ELR (cell line): ENCODE data around the gene MTLN.
"Not testable (repeated sequence)": the region's sequence is repeated elsewhere in the genome, so short reads cannot be mapped to it uniquely, and the experiment has no call there.

ENCODE experiments used
- DNase-seq: peaks from one replicate; pipeline ENCODE4 v3.0.0-alpha.2; 2015; ENCODE audit warnings: low read depth

MTLN gene, protein sequence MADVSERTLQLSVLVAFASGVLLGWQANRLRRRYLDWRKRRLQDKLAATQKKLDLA

DNA sequence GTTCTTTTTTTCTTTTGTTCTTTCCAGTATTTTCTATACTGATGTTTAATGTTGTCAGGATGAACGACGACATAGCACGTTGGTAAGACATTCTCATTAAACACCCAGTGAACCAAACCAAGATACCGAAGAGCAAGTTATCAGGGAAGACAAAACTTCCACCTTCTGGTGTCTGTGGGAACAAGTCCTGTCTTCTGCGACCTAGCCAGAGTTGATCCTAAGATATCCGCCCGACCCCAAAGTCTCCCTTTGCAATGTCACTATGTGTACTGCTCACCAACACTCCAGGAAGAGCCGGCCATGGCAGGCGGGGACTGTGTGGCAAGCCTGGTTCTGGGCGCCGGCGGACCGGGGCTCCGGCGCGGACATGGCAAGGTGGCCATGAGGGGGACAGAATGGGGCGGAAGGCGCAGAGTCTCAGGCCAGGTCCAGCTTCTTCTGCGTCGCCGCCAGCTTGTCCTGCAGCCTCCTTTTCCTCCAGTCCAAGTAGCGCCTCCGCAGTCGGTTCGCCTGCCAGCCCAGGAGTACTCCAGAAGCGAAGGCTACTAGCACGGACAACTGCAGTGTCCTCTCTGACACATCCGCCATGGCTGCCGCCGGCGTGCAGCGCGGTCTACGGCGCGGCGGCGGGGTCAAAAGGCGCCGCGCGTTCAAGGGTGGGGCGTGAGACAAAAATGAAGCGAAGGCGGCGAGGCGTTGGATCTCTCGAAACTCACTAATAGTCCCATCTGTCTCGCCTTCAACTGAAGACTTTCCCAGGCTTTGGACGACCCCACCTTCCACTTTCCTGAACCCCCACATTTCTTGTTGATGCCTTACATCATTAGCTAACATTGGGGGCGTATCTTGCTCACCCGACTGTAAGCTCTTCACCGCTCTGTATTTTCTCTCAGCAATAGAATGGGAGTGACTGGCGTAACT is at the start of gene MTLN:
Gene MTLN, minus strand, starts transcription at position 610 of the 921 bp plus-strand sequence. Its CDS starts 22 bp downstream, at position 588.
- peak; percentile 78 for DNase-seq

DNA sequence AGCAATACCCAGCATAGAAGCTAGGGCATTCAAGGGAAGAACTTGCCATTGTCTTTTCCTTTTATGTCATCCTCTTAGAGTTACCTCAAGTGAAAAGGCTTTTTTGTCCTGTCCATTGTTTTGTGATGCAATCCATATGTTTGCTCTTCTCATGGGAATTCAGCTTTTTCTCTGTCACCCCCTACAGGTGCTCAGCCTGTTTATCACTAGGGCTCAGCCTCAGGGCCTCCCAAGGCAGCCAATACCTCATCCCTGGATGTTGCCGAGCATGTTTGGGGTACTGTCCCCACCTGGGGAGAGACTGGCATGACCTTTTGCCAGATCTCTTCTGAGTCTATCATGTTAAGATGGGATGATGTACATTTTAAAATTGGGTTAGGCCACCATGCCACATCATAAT is 49.6 kb upstream of the MTLN start:
- DNase-seq, result not testable (repeated sequence)

DNA sequence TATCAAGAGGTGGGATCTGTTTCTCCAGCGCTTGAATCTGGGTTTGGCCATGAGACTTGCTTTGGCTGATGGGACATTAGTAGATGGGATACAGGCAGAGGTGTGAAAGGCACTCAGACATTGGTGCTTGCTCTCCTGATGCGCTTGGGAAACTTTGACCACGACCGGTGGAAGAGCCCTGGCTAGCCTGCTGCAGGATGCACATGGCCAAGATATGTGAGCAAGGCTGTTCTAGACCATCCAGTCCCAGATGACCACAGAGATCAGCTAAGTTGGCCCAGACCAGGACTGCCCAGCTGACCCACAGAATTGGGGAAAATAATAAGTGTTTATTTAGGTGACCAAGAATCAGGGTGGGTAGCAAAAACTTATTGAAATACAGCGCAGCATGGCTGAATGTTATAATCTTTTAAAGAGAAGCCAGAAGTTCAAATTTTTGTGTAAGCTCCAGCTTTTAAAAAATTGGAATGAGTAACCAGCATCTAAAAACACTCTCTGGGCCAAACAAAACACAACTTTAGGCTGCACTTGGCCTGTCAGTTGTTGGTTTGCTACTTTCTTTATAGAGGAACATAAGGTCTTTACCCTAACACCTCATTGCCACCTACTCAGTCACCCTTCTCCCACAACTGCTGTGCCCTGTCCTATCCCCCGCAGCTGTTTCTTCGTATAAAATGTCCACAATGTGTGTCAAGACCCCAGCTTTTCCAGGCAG is 35.9 kb upstream of the MTLN start:
- not testable (repeated sequence) for DNase-seq

DNA sequence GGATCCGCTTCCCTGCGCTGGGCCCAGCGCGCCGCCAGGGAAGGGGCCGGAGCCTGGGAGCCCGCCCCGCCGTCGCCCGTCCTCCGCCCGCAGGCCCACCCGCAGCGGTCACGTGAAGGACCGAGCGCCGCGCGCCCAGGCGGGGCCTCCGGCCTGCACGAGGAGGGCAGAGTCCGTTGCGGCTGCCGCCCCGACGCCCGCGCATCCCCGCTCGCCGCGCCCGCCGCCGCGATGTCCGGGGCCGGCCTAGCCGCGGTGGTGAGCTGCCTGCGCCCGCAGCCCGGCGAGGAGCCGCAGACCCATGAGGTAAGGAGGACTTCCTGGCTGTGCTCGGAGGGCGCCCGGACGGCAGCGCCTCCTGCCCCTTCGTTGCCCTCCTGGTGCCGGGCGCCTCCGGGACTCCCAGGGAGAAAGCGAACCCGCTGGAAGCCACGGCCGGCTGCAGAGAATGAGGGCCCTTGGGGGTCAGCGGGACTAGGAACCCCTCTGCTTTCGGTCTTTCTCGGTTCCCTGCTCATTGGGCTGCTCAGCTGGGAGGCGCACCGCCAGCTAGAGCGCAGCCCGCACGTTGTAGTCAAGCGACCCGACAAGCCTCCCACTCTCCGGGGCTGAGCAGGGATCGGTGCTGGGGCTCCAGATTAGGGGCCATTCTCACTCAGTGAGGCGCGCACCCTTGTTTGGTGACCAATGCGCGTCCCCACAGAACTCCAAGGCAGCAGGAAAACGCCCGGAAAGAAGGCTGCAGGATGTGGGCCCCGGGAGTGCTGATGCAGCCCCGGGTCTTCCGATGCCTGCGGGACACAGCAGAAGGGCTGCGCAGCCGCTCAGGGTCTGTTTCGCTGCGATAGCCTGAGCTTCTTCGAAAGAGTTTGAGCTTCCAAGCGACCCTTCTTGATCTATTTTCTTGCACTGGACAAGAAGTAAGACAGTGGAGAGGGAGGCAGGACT is 33.4 kb upstream of the MTLN start:
- DNase-seq, result not testable (repeated sequence)

DNA sequence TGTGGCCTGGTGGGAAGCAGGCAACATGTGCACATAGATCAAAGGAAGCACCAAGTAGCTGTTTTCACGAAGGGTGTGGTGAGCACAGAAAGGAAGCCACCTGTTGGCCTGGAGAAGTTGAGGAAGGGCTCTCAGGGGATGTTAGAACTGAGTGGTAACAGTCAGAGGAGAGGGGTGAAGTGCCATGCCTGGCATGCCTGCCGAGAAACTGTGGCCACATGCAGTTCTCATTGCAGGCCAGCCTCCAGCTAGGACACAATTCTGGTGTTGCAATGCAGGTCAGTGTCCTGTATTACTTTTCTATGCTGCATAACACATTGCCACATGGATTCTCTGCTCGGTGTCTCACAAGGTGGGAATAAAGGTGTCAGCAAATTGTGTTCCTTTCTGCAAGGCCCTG is 30.9 kb upstream of the MTLN start:
- DNase-seq, result not testable (repeated sequence)

DNA sequence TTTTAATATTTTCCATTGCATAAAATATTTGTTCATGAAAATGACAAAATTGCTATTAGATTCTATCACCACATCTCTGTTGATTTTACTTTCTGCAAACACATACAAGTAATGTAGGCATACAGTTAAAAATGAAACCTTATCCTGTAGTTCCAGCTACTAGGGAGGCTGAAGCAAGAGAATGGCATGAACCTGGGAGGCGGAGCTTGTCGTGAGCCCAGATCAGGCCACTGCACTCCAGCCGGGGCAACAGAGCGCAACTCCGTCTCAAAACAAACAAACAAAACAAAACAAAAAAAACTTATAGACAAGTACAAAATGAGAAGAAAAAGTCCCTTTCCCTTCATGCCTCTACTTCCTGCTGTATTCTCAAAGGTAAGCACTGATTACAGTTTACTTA is 22.2 kb upstream of the MTLN start:
- not testable (repeated sequence) for DNase-seq

DNA sequence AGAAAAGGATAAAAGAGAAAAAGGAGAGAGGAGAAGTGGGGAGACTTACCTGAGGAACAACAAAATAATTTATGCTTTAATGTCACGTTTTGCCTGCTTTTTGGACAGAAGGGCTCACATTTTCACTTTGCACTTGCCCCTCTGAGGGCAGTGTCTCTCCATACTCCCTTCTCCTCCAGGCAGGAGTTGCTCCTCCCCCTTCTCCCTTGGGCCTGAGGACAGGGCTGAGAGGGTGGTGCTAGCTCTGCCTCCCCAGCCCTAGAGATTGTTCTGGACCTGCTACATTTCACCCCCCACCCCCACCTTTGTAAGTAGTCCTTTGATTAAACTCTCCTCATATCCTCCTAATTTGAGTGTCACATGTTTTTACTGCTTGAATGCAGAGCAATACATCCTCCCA is 17.5 kb upstream of the MTLN start:
- DNase-seq, result not testable (repeated sequence)

DNA sequence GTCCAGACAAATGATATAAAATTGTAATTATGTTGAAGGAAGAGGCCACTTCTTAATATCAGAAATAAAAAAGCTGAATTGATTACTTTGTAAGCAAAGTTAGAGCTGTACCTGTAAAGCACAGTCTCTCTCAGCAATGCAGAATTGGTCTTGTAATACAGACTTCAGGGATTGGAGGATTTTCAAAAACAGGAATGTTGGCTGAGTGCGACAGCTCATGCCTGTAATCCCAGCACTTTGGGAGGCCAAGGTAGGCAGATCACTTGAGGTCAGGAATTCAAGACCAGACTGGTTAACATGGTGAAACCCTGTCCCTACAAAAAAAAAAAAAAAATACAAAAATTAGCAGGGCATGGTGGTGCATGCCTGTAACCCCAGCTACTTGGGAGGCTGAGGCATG is 10.3 kb upstream of the MTLN start:
- not testable (repeated sequence) for DNase-seq

DNA sequence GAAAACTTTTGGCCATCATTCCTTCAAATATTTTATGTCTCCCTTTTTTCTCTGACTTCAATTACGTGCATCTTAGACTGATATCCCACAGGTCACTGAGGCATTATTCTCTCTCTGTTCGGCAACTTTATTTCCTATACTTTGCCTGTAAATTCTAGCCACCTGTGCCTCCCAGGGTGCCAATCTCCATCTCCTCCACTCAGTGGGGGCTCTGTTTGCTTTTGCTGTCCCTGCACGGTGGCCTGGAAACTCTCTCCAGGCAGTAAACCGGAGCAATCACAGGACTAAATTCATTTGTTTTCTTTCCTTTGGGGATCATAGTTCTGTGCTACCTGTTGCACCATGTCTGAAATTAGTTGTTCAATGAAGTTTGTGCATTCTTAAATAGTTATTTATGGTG is 9.6 kb upstream of the MTLN start:
- DNase-seq, result no peak

DNA sequence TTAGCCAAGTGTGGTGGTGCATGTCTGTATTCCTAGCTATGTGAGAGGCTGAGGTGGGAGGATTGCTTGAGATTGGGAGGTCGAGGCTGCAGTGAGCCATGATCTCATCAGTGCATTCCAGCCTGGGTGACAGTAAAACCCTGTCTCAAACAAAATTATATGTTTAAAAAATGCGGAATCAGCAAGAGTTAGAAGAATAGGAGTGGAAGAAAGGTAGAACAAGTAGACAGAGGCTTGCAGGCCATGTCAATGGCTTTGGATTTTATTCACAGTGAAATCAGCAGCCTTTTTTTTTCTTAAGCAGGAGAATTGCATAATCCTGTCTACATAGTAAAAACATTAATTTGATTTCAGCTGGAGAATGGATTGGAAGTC is 7.8 kb upstream of the MTLN start:
- DNase-seq, result no peak

DNA sequence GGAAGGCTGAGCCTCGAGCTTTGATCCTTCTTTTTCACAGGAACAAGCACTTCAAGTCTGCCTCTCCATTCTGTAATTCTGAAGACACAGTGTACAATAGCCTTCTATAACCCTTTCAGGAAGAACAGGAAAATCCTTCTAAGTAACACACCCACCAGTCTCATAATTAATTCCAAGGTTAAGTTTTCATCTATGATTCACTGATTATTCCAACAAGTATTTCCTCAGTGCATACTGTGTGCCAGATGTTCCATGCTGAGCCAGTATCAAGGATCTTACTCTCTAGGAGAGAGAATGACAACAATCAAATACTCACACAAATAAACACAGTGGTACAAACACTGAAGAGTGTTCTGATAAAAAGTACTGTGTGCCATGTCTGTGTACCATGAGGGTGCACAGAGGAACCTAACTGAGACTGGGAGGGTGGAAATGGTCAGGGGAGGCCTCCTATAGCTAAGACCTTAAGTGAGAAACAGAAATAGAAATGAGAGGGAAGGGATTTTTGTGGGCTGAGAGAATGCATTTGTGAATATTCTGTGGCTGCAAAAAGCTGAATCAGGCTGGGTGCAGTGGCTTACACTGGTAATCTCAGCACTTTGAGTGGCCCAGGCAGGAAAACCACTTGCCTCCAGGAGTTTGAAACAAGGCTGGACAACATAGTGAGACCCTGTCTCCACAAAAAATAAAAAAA is 7.3 kb upstream of the MTLN start:
- no peak for DNase-seq

DNA sequence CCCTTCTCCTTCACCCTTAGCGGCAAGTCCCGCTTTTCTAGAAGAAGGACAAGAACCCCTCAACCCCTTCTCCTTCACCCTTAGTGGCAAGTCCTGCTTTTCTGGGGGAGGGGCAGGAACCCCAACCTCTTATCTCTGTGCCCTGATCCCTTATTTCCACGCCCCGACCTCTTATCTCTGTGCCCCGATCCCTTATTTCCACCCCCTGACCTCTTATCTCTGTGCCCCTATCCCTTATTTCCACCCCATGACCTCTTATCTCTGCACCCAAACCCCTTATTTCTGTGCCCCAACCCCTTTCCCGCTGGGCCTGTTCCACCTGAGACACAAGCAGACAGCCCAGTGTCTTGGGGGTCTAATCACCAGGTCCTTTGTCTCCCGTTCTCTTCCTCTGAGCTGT is 6.5 kb upstream of the MTLN start:
- DNase-seq, result not testable (repeated sequence)

DNA sequence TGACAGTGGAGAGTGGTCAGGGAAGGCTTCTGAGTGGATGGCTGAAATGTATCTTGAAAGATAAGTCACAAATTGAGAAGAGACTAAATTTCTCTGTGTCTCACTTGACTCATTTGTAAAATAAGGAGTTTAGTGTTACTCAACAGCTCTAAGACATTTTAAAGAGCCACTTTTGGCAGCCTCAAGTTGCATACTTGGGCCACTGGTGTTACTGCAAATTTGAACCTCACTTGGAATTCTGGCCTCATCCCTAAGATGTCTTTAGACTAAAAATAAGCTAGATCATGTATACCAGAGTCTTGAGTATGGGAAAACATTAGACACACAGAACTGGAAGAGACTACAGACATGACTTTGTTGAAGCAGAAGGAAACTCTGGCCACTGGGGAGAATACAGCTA is 4.5 kb upstream of the MTLN start:
- DNase-seq, result no peak

DNA sequence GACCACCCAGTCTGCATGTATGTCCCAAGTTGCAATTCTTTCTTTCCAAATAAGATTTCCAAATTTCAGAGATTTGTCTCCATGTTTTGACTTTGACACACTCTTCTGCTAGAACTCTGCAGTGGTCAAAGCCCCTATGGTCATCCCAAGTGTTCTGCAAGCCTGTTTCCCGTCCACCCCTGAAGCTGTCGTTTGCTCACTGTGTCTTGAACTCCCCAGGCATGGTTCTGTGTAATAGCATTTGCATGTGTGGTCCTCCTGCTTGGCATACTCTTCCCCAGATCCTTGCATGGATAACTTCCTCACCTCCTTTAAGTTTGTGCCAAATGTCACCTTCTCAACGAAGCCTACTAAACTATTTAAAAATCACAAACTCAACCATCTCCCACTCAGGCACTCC is 3.9 kb upstream of the MTLN start:
- no peak for DNase-seq

DNA sequence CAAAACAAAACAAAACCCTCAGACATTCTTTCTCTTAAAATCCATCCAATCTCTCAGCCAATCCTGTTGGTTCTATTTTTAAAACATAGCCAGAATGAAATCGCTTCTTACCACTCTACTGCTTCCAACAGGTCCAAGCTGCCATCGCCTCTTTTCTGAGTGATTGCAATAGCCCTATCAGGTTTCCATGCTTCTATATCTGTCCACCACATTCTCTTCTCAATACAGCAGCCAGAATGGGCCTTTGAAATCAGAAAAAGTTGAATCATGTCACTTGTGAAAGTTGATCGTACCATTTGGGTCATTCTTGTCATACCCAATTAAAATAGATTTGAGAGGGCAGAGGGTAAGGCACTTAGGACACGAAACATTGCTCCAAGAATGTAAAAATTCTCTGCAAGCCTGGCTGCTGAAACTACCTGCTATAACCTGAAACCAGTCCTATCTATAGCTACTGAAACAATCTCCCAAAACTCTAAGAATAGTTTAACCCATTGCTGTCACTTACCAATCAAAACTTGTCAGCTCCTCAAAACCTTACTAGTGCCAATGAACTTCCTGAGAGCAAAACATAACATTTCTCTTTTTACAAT is 3.3 kb upstream of the MTLN start:
- no peak for DNase-seq

DNA sequence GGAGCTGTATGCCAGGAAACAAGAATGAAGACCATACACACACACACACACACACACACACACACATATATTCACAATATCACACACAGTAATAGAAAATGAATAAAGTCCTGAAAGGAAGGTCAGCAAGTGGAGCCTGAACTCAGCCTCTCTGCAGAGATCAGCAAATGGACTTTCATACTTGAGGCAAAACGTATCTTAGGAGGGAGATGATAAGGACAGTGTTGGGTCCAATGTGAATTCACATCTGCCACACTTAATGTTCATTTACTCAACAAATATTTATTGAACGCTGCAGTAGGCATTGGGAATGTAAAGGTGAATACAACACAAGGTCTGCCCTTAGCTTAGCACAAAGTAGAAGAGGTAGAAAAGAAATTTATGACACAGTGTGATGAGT is 2.7 kb upstream of the MTLN start:
- DNase-seq, result no peak

DNA sequence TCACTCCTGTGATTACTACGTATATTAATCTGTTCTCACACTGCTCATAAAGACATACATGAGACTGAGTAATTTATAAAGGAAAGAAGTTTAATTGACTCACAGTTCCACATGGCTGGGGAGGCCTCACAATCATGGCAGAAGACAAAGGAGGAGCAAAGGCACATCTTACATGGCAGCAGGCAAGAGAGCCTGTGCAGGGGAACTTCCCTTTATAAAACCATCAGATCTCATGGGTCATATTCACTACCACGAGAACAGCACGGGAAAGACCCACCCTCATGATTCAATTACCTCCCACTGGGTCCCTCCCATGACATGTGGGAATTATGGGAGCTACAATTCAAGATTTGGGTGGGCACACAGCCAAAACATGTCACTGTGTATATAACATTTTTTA is 1.2 kb upstream of the MTLN start:
- DNase-seq, result not testable (repeated sequence)

DNA sequence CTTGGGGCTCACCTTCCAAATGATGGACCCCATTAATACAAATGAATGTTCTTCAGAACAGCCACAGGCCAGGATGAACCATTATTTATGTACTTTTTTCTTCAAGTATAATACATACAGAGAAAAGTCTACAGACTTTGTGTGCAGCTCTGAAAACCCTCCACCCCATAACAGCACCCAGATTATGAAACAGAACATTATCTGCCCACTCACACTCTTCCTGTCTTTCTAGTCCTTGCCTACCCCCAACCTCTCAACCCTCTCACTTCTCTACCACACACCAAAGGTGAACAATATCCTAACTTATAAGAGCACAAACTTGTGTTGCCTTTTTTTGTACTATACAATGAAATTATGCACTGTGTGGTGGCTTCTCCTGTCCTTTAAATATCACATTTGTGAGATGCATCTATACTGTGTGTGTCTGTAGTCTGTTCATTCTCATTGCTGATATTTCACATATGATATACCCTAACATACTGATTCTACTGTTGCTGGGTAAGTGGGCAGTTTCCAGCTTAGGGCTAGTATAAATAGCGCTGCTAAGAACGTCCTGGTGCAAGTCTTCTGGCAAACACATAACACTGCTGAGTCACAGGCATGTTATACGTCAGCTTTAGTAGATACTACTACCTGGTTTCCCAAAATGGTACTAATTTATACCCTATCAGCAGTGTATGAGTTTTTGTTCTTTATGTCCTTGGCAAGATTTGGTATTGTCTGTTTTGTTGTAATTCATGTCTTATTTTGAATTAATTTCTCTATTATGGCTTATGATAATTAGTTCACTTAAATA is 6.5 kb downstream of the MTLN start:
- peak; percentile 20 for DNase-seq

DNA sequence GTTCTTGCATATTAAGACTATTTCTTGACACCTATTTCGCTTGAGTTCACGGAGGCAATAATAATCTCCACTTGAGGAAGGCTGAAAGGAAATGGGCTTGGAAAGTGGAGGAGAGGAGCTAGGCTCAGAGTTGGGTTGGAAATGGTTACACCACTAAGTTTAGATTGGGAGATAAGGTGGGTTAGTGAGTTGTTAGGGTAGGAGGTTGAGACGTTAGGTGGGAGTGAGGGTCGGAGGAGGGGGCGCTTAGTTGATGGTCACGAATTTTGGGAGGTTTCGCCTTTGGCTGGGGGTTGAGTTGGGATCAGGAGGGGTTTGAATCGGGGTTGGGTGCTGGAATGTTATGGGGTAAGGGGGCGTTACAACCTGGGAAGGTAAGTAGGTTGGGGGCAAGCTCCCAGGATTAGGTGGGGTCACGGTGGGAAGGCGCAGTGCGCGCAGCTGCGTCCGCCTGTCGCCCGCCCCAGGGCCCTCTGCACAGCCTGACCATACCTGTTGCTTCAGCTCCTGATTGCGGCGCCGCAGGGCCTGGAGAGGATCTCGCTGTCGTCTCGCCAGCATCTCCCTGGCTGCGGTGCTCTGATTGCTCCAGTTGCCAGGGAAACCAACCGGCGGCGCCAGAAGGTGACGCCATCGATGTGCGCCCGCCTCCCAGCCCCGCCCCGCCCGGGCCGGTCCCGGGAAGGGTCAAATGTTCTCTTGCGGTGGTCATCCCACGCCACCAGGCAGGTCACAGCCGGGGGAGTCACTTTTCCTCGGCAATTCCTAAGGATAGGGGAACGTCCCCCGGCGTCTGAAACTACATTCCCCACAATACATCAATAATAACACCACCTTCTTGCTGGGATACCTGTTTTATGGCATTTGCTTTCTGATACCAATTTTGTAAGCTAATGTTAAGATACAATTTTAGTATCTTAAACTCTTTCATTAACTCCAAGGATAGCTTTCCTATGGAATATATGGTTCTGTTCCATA is 7.7 kb downstream of the MTLN start, which contains the start of gene NPHP1:
Gene NPHP1, minus strand, starts transcription at position 606 of the 978 bp plus-strand sequence. Its CDS starts 45 bp downstream, at position 561.
- peak; percentile 90 for DNase-seq
